HG03565 (cell line): ENCODE measurements around the gene ANKFN1.
"Not testable (repeated sequence)": the region's sequence is repeated elsewhere in the genome, so short reads cannot be mapped to it uniquely, and the experiment has no call there.

Experiments used
- ATAC-seq: cut with Tn5 transposase; IDR thresholded peaks from one replicate; pipeline ENCODE4 v1.9.1; 2021; ENCODE audit warnings: mild to moderate bottlenecking, moderate library complexity; ENCODE audit not compliant: unreplicated experiment

The ANKFN1 gene

GRCh38 chr17:56319531-56319930 is 166.3 kb downstream of the ANKFN1 start:
- ATAC-seq: peak; percentile 56

- no peak for ATAC-seq
Observed at GRCh38 chr17:56320443-56320842, 167.2 kb downstream of the ANKFN1 start.

DNA sequence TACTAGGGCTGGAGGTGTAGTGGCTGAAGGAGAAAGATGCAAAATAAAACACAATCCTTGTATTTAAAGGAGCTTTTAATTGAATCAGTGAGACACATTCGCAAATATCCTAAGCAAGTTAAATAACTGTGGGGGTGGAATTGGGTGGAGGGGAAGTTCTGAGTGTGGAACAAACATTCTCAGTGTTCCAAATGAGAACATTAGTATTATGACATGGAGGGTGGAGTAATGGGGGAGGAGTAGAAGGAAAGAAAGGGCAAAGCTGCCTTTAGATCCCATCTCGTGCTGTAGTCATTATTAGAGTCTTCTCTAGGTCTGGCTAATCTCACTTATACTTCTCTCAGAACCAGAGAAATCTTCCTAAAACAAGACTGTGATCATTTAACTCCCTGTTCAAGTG is 169.7 kb downstream of the ANKFN1 start:
- ATAC-seq: no peak

GRCh38 chr17:56324676-56325075 is 171.4 kb downstream of the ANKFN1 start:
- ATAC-seq: no peak

- no peak for ATAC-seq
Observed at GRCh38 chr17:56325313-56326000, 172.2 kb downstream of the ANKFN1 start.

DNA sequence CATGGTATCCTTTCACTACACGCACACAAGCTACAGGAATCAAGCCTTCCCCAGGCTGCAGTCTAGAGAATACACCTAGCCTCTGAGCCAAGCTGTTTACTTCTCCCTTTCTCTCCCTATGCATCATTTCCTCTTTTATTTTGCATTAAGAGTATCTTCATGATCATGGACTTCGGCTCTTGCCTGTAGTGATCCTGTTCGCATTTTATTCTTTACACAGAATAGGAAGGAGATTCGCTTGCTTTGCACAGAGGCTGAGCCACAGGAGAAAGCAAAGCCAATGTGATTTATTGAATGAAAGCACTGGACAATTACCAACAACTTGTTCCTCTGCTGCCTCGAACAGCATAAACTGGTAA is 172.7 kb downstream of the ANKFN1 start:
- ATAC-seq: no peak

DNA sequence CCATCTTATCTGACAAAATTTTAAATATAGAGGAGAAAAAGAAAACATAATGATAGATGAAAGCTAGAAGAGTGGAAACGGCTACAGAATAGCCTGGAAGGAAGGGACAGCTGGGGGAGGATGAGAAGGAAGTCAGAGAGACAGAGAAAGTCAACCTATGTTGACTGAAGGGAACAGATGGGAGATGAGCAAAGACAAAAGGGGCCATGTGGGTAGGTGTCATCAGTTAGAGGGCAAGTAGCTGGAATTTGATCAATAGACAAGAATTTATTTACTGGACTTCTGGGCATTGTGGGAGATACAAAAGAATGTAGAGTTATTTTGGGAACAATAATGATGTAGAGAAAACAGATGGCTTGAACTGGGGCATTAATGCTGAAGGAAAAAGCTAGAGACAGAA is 194.4 kb downstream of the ANKFN1 start:
- no peak for ATAC-seq

GRCh38 chr17:56350592-56350991 is 197.3 kb downstream of the ANKFN1 start:
- no peak for ATAC-seq

GRCh38 chr17:56351675-56352074 is 198.4 kb downstream of the ANKFN1 start:
- no peak for ATAC-seq

GRCh38 chr17:56358651-56359050 is 205.4 kb downstream of the ANKFN1 start:
- ATAC-seq: no peak

DNA sequence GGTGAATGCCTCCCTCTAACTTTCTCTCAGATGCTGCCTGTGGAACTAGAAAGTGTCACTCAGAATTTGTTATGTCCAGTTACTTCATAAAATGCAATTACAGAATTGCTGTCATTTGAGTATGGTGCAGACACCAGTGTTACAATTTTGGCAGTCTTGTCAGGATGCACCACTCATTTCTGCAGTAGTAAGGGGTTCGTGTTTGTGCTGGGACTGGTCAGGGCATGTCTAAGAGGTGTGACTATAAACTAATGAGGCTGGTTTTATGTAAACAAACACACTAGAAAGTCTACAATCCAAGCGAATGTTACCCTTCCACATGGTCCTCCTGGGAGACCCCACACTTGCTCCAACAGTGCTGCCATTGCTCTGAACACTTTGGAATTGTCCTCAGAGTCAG is 206.2 kb downstream of the ANKFN1 start:
- no peak for ATAC-seq

DNA sequence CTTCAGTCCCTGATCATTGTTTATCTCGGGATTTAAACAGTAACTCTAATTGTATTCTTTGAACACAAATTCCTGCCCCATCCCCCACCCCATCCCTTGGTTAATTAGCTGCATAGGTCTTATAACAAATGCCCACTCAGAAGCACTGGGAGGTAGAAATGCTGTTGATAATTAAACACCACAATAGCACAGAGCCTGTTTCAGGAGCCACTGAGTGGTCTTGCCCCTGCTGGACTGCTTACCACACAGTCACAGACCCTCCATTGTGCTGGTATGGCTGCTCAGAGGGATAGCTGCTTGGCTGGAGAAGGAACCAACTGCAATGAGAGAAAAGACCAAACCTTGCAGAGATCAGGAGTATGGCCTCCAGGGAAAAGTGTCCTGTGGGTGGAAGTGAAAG is 214.1 kb downstream of the ANKFN1 start:
- no peak for ATAC-seq

GRCh38 chr17:56373981-56374833 is 220.9 kb downstream of the ANKFN1 start:
- ATAC-seq: no peak

GRCh38 chr17:56389356-56389755 is 236.1 kb downstream of the ANKFN1 start:
- no peak for ATAC-seq

- ATAC-seq: no peak
Observed at GRCh38 chr17:56392321-56392720, 239.0 kb downstream of the ANKFN1 start.

GRCh38 chr17:56393156-56393555 is 239.9 kb downstream of the ANKFN1 start:
- no peak for ATAC-seq

DNA sequence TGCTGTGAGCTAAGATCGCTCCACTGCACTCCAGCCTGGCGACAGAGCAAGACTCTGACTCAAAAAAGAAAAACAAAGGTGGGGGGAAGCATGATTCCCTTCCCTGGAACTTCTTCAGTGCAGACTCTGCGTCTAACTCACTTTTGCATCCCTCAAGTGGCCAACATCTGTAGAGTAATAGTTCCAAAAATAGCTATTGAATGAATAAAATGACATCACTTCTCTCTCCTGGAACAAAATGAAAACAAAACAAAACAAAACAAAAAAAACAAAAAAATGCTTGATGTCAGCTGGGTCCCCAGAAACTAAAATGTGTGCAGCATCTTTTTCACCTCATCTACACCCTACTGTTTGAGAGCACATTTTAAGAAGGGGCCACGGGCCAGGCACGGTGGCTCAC is 242.5 kb downstream of the ANKFN1 start:
- ATAC-seq: no peak

DNA sequence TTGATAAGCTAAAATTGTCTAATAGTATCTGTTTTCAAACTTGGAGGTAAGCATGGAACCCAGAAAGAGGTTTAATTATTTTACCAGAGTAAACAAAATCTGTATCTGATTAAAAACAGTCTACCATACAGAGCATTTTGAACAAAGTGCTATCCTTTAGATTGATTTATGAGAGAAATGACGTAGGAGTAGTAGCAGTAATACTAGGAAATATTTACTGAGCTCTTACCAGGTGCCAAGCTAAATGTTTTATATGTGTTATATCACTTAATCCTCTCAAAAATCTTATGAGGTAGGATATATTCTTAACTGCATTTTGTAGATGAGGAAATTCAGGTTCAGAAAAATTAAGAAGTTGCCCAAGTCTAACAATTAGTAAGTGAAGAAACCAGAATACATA is 253.8 kb downstream of the ANKFN1 start:
- ATAC-seq: no peak

GRCh38 chr17:56412356-56412755 is 259.1 kb downstream of the ANKFN1 start:
- ATAC-seq: not testable (repeated sequence)

- ATAC-seq: no peak
Observed at GRCh38 chr17:56416682-56417351, 263.5 kb downstream of the ANKFN1 start.

GRCh38 chr17:56424005-56424404 is 270.7 kb downstream of the ANKFN1 start:
- ATAC-seq: no peak

- no peak for ATAC-seq
Observed at GRCh38 chr17:56424543-56425044, 271.3 kb downstream of the ANKFN1 start.
